GM18870 (cell line): ENCODE results near the gene IFITM10.
"Not testable (repeated sequence)": the region's sequence is repeated elsewhere in the genome, so short reads cannot be mapped to it uniquely, and the experiment has no call there.

Experiments used
- ATAC-seq: cut with Tn5 transposase; IDR thresholded peaks from one replicate; pipeline ENCODE4 v1.9.1; 2021; ENCODE audit warnings: moderate library complexity; ENCODE audit not compliant: unreplicated experiment

Gene IFITM10

DNA sequence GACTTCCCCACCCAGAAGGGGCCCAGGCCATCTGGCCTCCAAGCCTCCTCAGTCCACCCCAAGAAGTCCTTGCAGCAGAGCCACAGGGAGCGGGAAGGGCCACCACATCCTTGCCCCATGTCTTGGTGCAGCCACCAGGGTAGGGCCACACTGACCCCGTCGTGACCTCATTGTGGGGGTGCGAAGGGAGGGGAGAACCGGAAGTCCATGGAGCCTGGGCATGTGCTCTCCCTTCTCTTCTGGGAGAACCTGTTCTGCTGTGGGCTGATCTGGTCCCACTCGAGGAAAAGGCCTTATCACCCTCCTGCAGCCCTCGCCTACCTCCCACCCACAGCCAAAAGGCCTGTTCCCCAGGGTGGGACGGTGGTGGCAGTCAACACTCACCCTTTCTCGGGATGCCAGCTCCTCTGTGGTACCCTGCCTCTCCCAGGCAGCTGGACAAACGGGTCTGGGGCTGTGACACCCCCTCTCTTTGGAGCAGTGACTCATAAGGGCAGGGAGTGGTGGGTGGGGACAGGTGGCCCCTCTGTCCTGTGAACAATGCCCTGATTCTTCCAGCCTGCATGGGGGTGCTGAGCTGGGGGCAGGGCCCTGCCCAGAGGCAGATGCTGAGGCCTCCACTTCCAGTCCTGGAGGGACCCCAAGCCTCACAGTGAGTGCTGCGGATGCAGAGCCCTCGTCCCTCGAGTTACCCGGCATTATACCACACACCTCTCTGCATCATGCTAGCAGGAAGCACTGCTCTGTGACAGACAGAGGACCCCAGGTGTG, 27.9 kb upstream of the IFITM10 start:
- ATAC-seq = no peak

DNA sequence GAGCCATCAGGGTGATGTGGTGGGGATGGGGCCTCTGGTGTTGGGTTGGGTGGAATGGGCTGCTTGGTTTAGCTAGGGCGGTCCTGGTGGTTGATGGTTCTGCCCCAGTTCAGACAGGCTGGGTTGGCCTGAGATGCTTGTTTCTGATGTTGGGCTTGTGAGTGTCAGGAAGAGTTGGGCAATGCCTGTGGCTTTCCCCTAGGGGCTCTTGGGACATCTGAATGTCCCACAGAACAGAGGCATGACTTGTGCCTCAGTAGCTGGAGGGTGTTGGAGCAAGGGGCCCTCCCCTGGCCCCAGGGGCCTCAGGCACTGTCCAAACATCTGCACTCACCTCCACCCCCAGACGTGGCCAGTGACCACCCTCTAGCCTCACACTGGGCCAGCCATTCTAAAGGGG, 27.3 kb upstream of the IFITM10 start:
- ATAC-seq = no peak

DNA sequence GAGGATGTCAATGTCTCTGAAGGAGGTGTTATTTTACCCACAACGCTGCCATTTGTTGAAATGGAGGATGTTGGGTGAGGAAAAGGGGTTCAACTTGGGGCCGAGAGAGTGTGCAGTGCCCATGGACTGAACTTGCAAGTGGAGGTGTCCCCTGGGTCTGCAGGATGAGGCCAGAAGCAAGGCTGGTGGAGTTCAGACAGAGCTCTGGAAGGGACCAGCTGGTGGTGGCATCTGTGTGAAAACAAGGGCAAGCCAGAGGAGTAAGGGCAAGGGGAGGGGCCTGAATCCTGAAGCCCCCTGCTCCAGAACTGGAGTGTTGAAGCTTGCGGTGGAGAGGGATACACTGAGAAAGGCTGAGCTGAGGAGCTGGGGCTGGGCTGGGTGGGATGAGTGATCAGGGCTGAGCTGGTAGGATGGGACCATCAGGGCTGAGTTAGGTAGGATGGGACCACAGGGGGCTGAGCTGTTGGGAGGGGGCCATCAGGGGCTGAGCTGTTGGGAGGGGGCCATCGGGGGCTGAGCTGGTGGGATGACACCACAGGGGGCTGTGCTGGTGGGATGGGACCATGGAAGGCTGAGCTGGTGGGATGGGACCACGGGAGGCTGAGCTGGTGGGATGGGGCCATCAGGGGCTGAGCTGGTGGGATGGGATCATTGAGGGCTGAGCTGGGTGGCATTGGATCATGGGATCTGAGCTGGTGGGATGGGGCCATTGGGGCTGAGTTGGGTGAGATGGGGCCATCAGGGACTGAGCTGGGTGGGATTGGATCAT, 26.7 kb upstream of the IFITM10 start:
- no peak for ATAC-seq

DNA sequence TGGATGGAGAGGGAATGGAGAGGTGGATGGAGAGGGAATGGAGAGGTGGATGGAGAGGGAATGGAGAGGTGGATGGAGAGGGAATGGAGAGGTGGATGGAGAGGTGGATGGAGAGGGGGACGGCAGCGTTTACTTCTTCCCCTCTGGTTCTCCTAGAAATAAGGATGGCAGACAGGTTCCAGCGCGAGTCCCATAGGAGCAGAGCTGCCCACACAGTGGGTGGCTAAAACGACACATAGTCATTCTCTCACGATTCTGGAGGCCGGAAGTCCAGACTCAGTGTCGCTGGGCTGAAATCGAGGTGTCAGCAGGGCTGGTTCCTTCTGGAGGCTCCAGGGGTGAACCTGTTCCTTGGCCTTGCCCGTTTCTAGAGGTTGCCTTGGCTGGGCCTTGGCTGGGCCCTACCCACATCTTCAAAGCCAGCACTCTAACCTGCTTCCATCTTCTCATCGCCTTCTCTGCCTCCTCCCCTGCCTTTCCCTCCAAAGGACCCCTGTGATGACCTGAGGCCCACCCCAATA, 26.0 kb upstream of the IFITM10 start:
- no peak for ATAC-seq

DNA sequence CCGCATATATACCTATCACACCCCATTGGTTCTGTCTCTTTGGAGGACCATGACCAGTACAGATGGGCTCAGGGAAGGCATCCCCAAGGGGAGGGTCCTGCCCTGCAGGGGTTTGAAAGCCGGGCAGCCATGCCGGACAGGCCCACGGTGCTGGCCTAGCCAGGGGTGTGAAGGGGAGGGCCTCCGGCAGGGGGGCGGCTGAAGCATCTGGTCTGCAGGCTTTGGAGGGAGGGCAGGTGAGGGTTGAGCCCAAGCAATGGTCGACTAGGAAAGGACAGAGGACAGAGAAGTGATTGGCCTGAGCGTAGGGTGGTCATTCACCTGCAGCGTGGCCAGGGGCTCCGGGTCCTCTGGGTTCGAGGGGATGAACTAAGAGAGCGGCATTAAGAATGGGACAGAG, 24.5 kb upstream of the IFITM10 start:
- ATAC-seq = no peak

DNA sequence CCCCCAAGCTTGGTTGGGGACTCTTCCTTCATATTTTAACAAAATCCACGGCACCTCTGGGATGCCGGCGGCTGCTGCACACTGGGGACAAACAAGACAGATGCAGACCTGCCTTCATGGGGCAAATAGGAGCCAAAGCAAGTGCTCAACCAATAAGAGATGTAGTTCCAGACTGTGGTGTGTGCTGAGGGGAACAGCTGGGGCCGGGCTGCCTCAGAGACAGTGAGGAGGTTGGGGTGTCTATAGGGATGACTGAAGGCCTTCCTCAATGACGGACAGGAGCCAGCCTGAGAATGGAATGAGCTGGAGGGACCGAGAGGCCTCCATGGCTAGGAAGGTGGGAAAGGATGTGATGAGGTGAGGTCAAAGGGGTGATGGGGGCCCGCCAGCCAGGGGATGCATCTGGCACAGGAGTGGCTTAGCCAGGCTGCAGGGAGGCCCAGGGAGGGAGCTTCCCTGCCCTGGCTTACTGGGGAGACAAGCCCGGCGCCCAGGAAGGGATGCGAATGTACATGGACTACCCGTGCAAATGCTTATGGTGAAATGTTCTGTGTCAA, 23.7 kb upstream of the IFITM10 start:
- no peak for ATAC-seq

DNA sequence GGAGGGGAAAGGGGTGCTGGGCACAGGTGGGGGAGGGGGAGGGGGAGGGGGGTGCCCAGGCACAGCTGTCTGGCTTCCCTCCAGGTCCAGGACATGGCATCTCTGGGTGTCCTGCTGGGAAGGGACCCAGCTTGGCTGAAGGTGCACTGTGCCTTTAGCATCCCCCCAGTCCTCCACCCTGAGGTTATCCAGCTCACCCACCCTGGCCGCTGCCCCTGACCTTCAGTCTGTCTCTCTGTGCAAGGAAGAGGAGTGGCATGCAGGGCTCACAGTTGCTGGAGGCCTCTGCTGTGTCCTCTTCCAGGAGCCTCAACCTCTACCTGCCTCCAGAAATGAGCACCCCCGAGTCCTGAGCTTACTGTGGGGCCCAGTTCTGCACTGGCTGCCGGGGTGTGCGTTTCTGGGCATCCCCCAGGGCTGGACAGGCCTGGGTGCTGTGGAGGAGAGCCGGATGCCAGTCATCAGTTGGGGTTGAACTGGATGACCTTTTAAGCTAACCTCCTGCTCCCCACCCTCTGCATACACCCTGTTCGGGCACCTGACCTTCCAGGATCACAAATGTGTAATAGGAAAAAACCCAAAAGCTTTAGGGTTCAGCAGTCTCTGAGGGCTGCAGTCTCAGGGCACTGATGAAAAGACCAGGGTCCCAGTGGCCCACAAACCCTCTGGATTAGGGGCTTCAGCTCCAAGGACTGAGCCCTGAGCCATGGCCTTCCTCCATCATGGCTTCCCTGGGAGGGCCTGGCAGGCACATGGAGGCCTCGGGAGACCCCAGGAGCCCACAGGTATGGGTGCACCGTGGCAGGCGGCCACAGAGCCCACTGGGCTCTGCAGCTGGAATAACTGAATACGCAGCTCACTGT, 23.0 kb upstream of the IFITM10 start:
- no peak for ATAC-seq

DNA sequence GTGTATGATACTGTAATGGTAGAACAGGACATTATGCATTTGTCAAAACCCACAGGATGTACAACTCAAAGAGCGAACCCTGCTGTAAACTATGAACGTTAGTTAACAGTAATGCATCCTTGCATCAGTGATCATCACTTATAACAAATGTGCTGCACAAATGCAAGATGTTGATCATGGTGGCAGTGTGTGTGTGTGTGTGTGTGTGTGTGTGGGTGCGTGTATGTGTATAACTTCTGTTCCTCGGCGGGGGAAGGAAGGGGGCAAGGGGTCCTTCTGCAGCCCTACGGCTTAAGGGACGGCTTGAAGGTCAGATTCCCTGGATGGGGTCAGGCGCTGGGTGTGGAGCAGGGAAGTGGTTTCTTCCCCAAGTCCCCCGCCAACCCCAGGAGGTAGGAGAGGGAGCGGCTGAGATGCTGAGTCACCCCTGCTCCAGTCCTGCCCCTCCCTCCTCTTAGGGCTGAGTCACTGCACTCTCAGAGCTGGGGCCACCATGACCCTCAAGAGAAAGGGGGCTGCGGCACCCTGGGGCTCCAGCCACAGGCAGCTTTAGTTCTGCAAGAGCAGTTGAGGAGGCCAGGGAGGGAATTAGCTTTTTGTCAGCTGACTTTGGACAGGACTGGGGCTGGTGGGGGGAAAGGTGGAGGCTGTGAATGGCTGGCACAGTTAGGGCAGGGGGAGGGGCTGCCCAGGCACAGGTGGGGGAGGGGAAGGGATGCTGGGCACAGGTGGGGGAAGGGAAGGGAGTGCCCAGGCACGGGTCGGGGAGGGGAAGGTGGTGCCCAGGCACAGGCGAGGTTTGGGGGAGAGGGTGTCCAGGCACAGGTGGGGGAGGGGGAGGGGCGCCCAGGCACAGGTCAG, 22.1 kb upstream of the IFITM10 start:
- ATAC-seq = no peak

DNA sequence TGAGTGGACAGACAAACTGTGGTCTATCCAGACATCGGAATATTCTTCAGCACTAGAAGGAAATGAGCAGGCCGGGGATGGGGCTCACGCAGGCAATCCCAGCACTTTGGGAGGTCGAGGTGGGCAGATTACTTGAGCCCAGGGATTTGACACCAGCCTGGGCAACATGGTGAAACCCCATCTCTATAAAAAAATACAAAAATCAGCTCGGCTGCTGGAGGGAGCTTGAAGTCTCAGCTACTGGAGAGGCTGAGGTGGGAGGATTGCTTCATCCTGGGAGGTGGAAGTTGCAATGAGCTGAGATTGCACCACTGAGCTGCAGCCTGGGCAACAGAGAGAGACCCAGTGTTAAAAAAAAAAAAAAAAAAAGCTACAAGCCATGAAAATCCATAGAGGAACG, 21.3 kb upstream of the IFITM10 start:
- ATAC-seq = no peak

DNA sequence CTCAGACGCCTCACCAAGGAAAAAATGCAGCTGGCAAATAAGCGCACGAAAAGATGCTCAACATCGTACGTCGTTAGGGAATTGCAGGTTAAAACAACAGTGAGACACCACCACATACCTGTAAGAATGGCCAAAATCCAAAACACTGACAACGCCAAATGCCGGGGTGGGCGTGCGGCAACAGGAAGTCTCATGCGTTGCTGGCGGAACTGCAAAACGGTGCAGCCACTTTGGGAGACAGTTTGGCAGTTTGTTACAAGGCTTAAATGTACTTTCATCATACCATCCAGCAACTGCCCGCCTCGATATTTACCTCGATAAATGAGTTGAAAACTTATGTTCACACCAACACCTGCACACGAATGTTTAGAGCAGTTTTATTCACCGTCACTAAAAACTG, 20.9 kb upstream of the IFITM10 start:
- ATAC-seq = no peak

DNA sequence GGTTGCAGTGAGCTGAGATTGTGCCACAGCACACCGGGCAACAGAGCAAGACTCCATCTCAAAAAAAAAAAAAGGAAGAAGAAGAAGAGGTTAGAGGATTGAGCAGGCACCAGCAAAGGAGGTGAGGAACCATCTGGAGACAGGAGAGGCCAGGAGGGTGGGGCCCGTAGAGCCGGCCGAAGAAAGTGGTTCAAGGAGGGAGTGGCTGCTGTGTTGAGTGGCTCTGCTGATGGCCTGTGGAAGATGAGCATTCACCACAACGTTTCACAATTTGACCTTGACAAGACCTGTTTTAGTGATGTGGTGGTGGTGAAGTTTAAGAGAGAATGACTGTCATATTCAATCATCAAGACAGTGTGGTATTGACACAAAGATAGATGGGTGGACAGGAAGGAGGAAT, 20.1 kb upstream of the IFITM10 start:
- ATAC-seq = no peak

DNA sequence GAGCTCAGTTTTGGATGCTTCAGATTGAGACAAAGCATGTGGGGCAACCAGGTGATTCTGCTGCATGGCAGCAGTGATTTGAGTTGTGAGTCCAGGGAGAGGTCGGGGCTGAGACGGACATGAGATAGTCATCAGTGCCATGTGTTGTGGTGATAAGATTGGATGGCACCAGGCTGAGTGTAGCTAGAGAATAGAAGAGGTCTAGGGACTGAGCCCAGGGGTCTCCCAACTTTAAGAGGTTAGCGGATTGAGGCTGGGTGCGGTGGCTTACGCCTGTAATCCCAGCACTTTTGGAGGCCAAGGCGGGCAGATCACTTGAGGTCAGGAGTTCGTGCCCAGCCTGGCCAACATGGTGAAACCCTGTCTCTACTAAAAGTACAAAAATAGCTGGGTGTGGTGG, 19.7 kb upstream of the IFITM10 start:
- ATAC-seq = no peak

DNA sequence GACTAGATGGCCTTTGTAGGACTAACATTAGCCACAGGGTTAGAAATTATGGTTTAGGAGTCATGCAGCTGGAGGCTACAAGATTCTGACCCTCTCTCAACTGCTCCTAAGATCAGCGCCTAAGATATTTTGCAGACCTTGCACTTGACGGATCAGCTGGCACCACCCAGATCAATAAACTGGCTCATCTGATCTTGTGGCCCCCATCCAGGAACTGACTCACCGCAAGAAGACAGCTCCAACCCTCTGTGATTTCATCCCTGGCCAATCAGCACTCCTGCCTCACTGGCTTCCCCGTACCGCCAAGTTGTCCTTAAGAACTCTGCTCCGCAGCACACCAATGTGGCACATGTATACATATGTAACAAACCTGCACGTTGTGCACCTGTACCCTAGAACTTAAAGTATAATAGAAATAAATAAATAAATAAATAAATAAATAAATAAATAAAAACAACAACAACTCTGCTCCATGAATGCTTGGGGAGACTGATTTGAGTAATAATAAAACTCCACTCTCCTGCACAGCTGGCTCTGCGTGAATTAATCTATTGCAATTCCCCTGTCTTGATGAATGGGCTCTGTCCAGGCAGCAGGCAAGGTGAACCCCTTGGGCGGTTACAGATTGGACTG, 19.0 kb upstream of the IFITM10 start:
- not testable (repeated sequence) for ATAC-seq

DNA sequence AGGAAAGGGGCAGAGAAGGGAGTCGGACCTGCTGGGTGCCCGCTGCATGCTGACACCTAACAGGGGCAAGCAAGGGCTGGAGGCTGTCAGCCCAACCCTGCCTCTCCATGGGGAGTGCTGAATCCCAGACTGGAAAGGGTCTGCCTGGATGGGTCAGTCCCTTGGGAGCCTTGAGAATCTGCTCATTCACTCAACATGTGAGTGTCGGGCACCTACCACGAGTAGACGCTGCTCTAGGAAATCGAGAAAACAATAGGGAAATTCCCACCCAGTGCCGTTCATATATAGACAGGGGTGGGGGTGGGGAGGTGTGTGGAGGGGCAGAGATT, 17.7 kb upstream of the IFITM10 start:
- no peak for ATAC-seq

DNA sequence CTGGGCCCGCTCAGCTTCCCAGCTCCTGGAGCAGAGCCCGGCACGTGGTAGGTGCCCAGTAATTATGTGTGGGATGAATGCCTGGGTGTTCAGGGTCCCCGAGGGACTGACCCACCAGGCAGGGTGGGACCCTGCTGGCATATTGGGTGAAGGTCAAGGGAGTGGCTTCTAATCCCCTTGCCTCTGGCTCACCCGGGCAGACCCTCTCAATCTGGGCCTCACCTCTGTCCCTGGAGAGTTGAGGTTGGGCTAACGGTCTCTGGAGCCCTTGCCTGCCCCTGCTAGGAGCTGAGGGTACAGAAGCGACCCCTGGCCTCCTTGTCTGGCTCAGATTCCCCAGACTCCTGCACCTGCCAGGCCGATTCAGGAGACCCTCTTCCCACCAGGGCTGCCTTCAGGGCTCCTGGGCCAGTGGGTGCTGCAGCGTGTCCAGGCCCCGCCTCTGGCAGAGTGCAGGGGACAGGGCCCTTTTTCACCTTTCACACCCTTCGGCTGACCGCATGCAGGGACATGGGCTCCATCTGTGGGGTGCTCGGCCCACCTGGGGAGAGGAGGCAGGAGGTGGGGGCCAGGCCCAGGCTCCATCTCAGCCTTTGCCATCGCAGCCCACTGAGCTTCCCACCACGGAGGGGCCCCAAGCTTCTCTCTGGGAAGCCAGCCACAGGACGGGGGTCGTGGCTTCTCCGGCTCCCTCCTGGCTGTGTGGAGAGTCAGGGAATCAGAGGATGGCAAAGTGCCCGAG, 17.2 kb upstream of the IFITM10 start:
- no peak for ATAC-seq

DNA sequence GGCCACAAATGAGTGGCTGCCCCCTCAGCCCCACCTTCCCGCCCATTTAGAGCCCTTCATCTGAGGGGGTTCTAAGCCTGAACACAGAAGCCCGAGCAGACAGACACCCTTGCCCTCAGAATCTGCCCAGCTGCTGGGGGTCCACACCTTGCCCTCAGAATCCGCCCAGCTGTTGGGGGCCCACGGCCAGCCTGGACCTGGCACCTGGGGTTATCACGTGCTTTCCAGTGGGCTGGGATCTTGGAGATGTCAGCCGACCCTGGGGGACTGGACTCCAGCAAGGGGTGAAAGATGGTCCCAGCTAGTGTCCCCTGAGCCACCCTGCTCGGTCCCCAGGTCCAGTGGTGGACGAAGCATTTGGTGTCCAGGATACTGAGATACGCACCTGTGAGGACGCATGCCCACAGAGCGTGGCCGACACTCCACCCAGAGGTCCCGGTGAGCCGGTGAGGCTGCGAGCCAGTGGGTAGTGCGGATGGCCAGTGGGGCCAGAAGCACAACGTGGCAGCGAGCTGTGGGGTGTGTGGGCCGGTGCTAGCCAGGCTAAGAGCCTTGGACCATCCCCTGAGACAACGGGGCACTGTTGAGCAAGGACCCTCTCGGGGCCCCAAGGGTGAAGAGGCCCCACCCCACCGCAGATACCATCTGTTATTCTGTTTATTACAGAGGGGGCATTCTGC, 16.5 kb upstream of the IFITM10 start:
- no peak for ATAC-seq

DNA sequence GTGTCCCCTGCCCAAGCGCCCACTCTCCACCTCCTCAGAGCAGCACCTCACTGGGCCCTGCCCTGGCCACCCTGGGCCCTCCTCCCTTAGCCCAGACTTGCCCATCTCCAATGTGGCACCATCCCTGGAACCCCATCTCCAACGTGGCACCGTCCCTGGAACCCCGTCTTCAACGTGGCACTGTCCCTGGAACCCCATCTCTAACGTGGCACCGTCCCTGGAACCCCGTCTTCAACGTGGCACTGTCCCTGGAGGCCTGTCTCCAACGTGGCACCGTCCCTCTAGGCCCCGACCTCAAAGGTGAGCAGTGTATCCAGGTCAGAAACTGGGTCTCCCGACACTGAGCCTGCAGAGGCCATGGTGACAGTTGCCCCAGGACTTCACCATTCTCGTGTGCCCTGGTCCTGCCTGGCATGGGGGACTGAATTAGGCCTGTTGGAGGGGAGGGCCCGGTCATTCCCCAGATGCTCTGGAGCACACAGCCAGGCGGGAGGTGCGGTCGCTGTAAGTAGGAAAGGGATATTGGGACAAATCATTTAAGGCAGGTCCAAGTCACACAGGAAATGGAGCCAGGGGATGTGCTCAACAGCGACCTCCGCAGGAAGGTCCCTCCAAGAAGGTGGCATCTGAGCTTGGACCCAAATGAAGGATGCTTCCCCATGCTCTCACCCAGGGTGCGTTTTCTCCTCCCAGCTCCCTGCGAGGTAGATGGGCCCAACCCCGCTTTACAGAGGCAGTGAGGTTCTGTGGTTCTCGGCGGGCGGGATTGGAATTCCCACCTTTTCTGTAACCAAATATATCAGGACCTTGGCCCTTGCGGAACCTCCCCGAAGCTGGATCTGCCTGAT, 15.7 kb upstream of the IFITM10 start:
- no peak for ATAC-seq
